Measurements from ENCODE around the gene TSPEAR. TPM values are rescaled to one million over a fixed set of nuclear protein-coding genes. Genes with fewer than 3 reads are reported as not detected.
"Not testable (repeated sequence)": the region's sequence is repeated elsewhere in the genome, so short reads cannot be mapped to it uniquely, and the experiment has no call there.

TSPEAR gene
- total RNA-seq, 4 donors from 2014 or later = 0.21 to 1.3 (median 0.69) TPM

DNA sequence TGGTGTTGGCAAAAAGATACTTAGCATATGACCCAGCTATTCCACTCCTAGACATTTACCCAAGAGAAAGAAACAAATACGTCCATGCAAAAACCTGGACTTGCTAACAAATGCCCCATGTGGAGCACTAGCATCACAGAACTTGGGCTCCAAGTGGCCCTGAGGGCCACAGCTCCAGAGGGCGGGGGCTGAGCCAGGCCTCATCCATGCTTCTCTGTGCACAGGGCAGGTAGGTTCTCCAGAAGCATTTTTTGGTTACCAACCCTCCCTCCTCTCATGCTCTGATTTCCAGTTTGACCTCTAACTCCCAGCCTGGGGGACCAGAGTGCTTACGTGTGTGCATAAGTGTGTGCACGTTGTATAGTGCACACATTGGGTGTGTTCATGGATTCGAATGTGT lies 46.7 kb downstream of the TSPEAR start:
- H3K9me3 ChIP-seq = no peaks in the 10 kb centered on the region
- TF ChIP-seq POLR2A (IDR thresholded peaks at IDR 0.05) = no peak
- TF ChIP-seq, protein P1, sequence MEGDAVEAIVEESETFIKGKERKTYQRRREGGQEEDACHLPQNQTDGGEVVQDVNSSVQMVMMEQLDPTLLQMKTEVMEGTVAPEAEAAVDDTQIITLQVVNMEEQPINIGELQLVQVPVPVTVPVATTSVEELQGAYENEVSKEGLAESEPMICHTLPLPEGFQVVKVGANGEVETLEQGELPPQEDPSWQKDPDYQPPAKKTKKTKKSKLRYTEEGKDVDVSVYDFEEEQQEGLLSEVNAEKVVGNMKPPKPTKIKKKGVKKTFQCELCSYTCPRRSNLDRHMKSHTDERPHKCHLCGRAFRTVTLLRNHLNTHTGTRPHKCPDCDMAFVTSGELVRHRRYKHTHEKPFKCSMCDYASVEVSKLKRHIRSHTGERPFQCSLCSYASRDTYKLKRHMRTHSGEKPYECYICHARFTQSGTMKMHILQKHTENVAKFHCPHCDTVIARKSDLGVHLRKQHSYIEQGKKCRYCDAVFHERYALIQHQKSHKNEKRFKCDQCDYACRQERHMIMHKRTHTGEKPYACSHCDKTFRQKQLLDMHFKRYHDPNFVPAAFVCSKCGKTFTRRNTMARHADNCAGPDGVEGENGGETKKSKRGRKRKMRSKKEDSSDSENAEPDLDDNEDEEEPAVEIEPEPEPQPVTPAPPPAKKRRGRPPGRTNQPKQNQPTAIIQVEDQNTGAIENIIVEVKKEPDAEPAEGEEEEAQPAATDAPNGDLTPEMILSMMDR (IDR thresholded peaks at IDR 0.05) = no peak
- no peaks in the 10 kb centered on the region for H3K4me1 ChIP-seq
- H3K4me3 ChIP-seq (replicated peaks in 1 of 3) = no peak overlapping the region
- WGBS, 2 donors = 93 to 95% methylated on average over 5 of the region's 5 CpGs
- no peak overlapping the region for H3K27ac ChIP-seq
- intact Hi-C loops (cut with DNase I) = no loop called here
- no peaks in the 10 kb centered on the region for H3K36me3 ChIP-seq
- no peak for DNase-seq
- H3K27me3 ChIP-seq = no peaks in the 10 kb centered on the region

DNA sequence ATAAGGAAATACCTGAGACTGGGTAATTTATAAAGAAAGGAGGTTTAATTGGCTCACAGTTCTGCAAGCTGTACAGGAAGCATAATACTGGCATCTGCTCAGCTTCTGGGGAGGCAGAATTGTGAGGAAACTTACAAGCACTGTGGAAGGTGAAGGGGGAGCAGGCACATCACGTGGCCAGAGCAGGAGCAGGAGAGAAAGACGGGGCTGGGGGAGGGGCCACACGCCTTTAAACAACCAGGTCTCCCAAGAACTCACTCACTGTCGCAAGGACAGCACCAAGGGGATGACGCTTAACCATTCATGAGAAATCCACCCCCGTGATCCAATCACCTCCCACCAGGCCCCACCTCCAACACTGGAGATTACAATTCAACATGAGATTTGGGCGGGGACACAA lies 49.8 kb downstream of the TSPEAR start:
- 61 to 73% methylated on average over 7 of the region's 7 CpGs for WGBS, 2 donors
- H3K4me3 ChIP-seq (replicated peaks in 1 of 3); H3K9me3 ChIP-seq; intact Hi-C loops (cut with DNase I); DNase-seq; H3K27me3 ChIP-seq; H3K36me3 ChIP-seq; H3K4me1 ChIP-seq; H3K27ac ChIP-seq: not testable (repeated sequence)

DNA sequence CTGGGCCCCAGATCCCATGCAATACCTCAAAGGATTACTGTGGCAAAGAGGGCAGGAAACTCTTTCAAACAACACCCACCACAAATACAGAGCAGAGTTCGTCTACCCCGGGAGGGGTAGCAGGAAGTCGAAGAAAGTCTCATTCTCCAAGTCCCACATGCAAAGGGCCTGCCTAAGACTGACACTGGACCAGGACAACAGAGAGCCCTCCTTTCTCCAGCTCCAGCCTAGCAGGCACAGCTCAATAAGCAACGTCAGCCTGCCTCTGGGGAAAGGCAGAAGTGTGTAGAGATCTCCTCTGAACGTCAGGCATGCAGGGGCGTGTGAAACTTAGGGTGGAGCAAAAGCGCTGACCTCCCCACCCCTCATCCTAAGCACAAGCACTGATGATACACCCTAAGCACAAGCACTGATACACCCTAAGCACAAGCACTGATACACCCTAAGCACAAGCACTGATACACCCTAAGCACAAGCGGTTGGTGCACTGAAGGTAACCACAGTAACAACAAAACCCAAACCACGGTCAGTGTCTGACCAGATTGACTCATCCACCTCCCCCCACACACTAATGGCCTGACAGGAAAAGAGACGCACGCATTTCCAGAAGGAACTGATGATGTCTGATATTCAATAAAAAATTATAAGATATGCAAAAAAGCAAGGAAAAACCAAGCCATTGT lies 52.3 kb downstream of the TSPEAR start:
- no peak overlapping the region for H3K4me3 ChIP-seq (replicated peaks in 1 of 3)
- 53 to 73% methylated on average over 11 of the region's 11 CpGs for WGBS, 2 donors
- no peak overlapping the region for H3K27ac ChIP-seq
- TF ChIP-seq, protein P1 (IDR thresholded peaks at IDR 0.05) = no peak
- TF ChIP-seq POLR2A (IDR thresholded peaks at IDR 0.05) = no peak
- no peaks in the 10 kb centered on the region for H3K36me3 ChIP-seq
- DNase-seq = no peak
- no peaks in the 10 kb centered on the region for H3K27me3 ChIP-seq
- intact Hi-C loops (cut with DNase I) = no loop called here
- no peaks in the 10 kb centered on the region for H3K9me3 ChIP-seq
- no peaks in the 10 kb centered on the region for H3K4me1 ChIP-seq

DNA sequence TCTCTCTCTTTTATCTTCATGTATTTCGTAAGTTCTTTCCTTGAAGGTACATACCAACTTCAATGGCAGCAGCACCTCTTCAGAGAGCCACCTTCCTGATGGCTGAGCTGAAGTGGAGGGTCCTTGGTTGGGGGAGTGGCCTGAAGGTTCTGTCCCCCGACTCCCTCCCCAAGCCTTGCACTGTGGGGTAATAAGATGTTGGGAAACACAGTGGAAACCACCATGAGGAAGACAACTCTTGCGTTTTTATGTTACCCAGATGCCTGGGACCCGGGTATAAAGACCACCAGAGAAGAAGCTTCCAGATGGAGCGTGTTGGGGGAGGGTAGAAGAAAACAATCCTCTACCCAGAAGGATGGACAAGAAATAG lies 52.8 kb downstream of the TSPEAR start:
- Histone ChIP-seq H3K9me3 (no peaks in the 10 kb centered on the region), H3K36me3 (no peaks in the 10 kb centered on the region), H3K27ac (no peak overlapping the region), H3K4me3 (replicated peaks in 1 of 3) (no peak overlapping the region), H3K27me3 (no peaks in the 10 kb centered on the region), H3K4me1 (no peaks in the 10 kb centered on the region)
- 84 to 87% methylated on average over 5 of the region's 5 CpGs for WGBS, 2 donors
- intact Hi-C loops (cut with DNase I) = no loop called here
- no peak for DNase-seq
- TF ChIP-seq, protein P1 (IDR thresholded peaks at IDR 0.05) = no peak
- TF ChIP-seq POLR2A (IDR thresholded peaks at IDR 0.05) = no peak

DNA sequence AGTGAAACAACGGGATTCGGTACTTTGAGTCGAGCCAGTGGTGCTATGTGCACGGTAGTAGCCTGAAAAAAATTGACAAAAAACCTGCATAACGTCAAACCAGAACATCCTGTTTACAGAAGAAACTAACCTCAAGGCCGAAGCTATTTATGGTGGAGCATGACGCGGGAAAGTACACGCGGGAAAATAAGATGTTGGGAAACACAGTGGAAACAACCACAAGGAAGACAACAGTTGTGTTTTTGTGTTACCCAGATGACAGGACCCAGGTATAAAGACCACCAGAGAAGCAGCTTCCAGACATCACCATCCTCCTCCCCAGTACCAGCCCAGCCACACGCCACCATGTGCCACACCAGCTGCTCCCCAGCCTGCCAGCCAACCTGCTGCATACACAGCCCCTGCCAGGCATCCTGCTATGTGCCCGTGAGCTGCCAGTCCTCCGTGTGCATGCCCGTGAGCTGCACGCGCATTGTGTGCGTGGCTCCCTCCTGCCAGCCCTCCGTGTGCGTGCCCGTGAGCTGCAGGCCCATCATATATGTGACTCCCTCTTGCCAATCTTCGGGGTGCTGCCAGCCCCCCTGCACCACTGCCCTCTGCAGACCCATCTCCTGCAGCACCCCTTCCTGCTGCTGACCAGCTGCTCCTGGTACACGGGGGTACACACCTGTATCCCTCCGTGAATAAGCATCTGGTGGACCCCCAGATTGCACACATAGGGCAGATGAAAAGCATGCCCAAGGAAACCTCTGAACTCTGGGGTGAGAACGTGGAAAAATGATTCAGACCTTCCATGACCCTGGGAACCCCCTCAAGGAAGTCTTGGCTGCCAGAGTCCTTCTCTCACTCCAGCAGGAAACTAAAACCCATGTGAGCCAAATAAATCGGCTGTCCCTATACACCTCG lies 53.5 kb downstream of the TSPEAR start, which contains the start of gene KRTAP12-3:
KRTAP12-3 (plus strand) TSS at position 298 of the 906 bp plus-strand sequence; CDS start at position 346, 48 bp downstream.
- 71 to 81% methylated on average over 17 to 26 of the region's 26 CpGs for WGBS, 2 donors
- DNase-seq = no peak
- no peak within 1 kb of the TSS for H3K27ac ChIP-seq
- H3K9me3 ChIP-seq = no peaks in the 10 kb centered on the region
- intact Hi-C loops (cut with DNase I) = no loop called here
- no peaks in the 10 kb centered on the region for H3K36me3 ChIP-seq
- no peaks in the 10 kb centered on the region for H3K27me3 ChIP-seq
- no peaks in the 10 kb centered on the region for H3K4me1 ChIP-seq
- no peak within 1 kb of the TSS for H3K4me3 ChIP-seq (replicated peaks in 1 of 3)
- TF ChIP-seq POLR2A (IDR thresholded peaks at IDR 0.05) = no peak
- TF ChIP-seq, protein P1 (IDR thresholded peaks at IDR 0.05) = no peak

Measured in thyroid gland (tissue), 4 donors.